Osteoblast (primary cell): ENCODE data around the gene SBNO1. TPM values are rescaled to one million over a fixed set of nuclear protein-coding genes. Genes with fewer than 3 reads are reported as not detected.

ENCODE experiments used
- DNase-seq: peaks from one replicate; pipeline ENCODE4 v3.0.0; 2011; ENCODE audit warnings: low spot score, mixed read lengths; ENCODE audit not compliant: insufficient read length; ENCODE audit errors: missing footprints
- H2AFZ ChIP-seq: 2 replicates; pipeline ENCODE4 v1.6.0; 2011; ENCODE audit warnings: mild to moderate bottlenecking, low read length
- H3K27ac ChIP-seq: 2 replicates; pipeline ENCODE4 v1.5.1; 2011; ENCODE audit warnings: mild to moderate bottlenecking, low read depth, low read length, moderate library complexity
- H3K27me3 ChIP-seq: 2 replicates; pipeline ENCODE4 v1.6.0; 2012; ENCODE audit warnings: mild to moderate bottlenecking, control low read depth, inconsistent platforms, low read length, moderate library complexity; ENCODE audit not compliant: insufficient read depth
- H3K36me3 ChIP-seq: 2 replicates; pipeline ENCODE4 v1.5.1; 2011; ENCODE audit warnings: mild to moderate bottlenecking, low read length, control low read depth, moderate library complexity; ENCODE audit not compliant: insufficient read depth
- H3K4me1 ChIP-seq: 2 replicates; pipeline ENCODE4 v1.5.1; 2011; ENCODE audit warnings: mild to moderate bottlenecking, low read length, control low read depth, moderate library complexity; ENCODE audit not compliant: insufficient read depth
- H3K4me2 ChIP-seq: 2 replicates; pipeline ENCODE4 v1.6.0; 2011; ENCODE audit warnings: mild to moderate bottlenecking, low read length; ENCODE audit not compliant: insufficient read depth
- H3K4me3 ChIP-seq: fragments of 200-600 bp; sonication (generic); 3 replicates; pipeline ENCODE4 v1.5.1; 2012; ENCODE audit warnings: mild to moderate bottlenecking, low read length, inconsistent platforms; ENCODE audit not compliant: insufficient read depth
- H3K79me2 ChIP-seq: 2 replicates; pipeline ENCODE4 v1.6.0; 2012; ENCODE audit warnings: mild to moderate bottlenecking, low read length, control low read depth, inconsistent platforms; ENCODE audit not compliant: insufficient read depth
- H3K9me3 ChIP-seq: 2 replicates; pipeline ENCODE4 v1.5.1; 2011; ENCODE audit warnings: low read depth, low read length, control low read depth
- H4K20me1 ChIP-seq: 2 replicates; pipeline ENCODE4 v1.6.0; 2012; ENCODE audit warnings: mild to moderate bottlenecking, low read length, control low read depth; ENCODE audit not compliant: insufficient read depth
- small RNA-seq: library from RNA; depleted of rRNA; stranded (forward); fragments of <200 nt; gene quantifications from one replicate; pipeline ENCODE3, GENCODE V24; 2012
- total RNA-seq: library from RNA; depleted of rRNA; stranded (reverse); fragments of >200 nt; gene quantifications from 2 replicates; pipeline ENCODE4 v1.2.3, GENCODE V29; 2012
- TF ChIP-seq, protein P1 (sequence below): IDR thresholded peaks from 2 replicates; pipeline ENCODE4 v1.5.1; 2011; ENCODE audit warnings: mild to moderate bottlenecking, low read depth, low read length, moderate library complexity; ENCODE audit errors: extremely low read depth

SBNO1 gene
- total RNA-seq, 1 donor: 30.4 TPM

DNA sequence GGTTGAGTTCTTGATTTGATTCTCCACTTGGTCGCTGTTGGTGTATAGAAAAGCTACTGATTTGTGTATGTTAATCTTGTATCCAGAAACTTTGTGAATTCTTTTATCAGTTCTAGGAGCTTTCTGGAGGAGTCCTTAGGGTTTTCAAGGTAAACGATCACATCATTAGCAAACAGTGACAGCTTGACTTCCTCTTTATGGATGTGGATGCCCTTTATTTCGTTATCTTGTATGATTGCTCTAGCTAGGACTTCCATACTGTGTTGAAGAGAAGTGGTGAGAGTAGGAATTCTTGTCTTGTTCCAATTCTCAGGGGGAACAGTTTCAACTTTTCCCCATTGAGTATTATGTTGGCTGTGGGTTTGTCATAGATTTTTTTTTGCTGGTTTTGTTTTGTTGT, 119.0 kb downstream of the SBNO1 start:
- TF ChIP-seq, protein P1, sequence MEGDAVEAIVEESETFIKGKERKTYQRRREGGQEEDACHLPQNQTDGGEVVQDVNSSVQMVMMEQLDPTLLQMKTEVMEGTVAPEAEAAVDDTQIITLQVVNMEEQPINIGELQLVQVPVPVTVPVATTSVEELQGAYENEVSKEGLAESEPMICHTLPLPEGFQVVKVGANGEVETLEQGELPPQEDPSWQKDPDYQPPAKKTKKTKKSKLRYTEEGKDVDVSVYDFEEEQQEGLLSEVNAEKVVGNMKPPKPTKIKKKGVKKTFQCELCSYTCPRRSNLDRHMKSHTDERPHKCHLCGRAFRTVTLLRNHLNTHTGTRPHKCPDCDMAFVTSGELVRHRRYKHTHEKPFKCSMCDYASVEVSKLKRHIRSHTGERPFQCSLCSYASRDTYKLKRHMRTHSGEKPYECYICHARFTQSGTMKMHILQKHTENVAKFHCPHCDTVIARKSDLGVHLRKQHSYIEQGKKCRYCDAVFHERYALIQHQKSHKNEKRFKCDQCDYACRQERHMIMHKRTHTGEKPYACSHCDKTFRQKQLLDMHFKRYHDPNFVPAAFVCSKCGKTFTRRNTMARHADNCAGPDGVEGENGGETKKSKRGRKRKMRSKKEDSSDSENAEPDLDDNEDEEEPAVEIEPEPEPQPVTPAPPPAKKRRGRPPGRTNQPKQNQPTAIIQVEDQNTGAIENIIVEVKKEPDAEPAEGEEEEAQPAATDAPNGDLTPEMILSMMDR: no peak

DNA sequence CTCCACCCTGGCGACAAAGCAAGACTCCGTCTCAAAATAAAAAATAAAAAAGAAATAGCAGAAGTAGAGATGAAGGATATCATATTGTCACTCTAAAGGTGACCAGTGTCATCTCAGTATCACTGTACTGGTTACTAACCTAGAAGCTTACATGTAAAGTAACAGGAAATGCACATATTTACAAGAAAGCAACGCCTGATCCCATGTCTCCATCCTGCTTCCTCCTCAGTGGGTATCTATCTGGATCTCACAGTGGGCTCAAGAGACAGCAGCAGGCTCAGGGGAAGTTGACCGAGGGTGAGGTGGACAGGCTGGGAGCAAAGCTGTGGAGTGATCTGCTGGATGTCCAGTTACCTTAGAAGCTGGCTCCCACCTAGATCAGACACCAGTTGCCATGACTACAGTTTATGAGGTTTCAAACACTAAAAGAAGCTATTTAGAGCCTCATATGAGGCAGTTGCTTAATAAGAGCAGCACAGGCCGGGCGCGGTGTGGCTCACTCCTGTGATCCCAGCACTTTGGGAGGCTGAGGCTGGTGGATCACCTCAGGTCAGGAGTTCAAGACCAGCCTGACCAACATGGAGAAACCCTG, 120.9 kb downstream of the SBNO1 start:
- Histone ChIP-seq H3K27me3 (no peaks in the 10 kb centered on the region), H3K4me3 (no peak overlapping the region), H4K20me1 (peaks cover 3% of the 10 kb centered on the region), H3K36me3 (peaks cover 5% of the 10 kb centered on the region), H3K79me2 (peaks cover 49% of the 10 kb centered on the region), H3K4me1 (peaks cover 3% of the 10 kb centered on the region), H3K9me3 (no peaks in the 10 kb centered on the region), H3K4me2 (no peak overlapping the region), H3K27ac (no peak overlapping the region), H2AFZ (no peak overlapping the region)
- no peak for DNase-seq
- TF ChIP-seq, protein P1: no peak

More for the DNA sequence above, 119.0 kb downstream of the SBNO1 start:
- Histone ChIP-seq H3K36me3 (peaks cover 5% of the 10 kb centered on the region), H3K4me1 (peaks cover 3% of the 10 kb centered on the region), H3K4me2 (no peak overlapping the region), H3K4me3 (no peak overlapping the region), H3K27me3 (no peaks in the 10 kb centered on the region), H4K20me1 (peaks cover 3% of the 10 kb centered on the region), H3K79me2 (peaks cover 54% of the 10 kb centered on the region), H2AFZ (no peak overlapping the region), H3K27ac (no peak overlapping the region), H3K9me3 (no peaks in the 10 kb centered on the region)
- no peak for DNase-seq

DNA sequence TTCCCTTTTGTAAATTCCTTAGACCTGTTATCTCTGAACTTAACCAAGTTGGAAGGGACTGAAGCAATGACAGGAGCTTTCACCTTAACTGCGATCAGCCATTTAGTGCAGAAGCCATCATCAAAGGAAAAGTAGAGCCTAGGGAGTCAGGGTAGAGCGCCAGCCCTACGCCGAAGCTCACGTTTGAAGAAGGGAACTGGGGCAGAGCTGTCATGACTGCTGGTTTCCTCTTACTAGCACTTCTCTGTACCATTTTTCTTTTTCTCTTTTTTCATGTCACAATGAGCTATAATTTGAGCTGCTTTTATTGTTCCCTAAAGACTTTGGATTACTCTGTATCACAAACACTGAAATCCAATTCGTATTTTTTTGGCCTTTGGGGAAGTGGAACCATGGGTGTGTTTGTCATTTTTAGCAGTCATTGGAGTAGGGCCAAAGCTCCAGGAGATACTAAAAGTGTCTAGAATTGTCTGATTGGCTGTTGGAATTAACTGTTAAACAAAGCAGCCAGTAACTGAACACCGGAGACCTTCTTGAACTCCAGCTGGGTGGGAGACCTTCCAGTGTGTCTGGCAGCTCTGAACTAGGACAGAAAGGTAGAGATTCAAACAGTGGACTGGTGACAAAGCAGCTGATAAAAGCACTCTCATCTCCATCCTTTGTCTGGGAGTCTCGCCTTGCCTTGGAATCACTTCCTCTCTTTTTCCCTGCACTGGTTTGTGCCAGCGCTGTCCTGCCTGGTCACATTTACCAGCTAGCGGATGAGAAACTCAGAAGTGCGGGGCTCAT, 122.3 kb downstream of the SBNO1 start:
- Histone ChIP-seq H3K4me1 (peaks cover 3% of the 10 kb centered on the region), H3K27me3 (no peaks in the 10 kb centered on the region), H3K79me2 (peaks cover 42% of the 10 kb centered on the region), H3K36me3 (peaks cover 5% of the 10 kb centered on the region), H4K20me1 (peaks cover 1% of the 10 kb centered on the region), H3K27ac (peak overlapping the region; percentile 20), H3K4me2 (no peak overlapping the region), H3K9me3 (no peaks in the 10 kb centered on the region), H3K4me3 (no peak overlapping the region), H2AFZ (no peak overlapping the region)
- DNase-seq: peak; percentile 43
- TF ChIP-seq, protein P1: no peak

Small RNA genes lying within 50 kb of the gene (small RNA-seq; reads per million reads assigned to genes)
- not detected for gene RF00019
- gene RNA5SP375: not detected

Other genes starting within 250 kb of the SBNO1 start
- gene PITPNM2, start 213.8 kb downstream of the SBNO1 start, total RNA-seq: 3.3 and 6.5 TPM in 2 replicates
- 42.7 and 43.6 TPM in 2 replicates for gene MPHOSPH9, start 131.7 kb downstream of the SBNO1 start, total RNA-seq
- 10.9 and 16.3 TPM in 2 replicates for gene MTRFR, start 131.4 kb downstream of the SBNO1 start, total RNA-seq
- 209 and 226 TPM in 2 replicates for gene CDK2AP1, start 93.0 kb downstream of the SBNO1 start, total RNA-seq
- gene KMT5A, start 19.3 kb upstream of the SBNO1 start, total RNA-seq: 49.6 and 51.0 TPM in 2 replicates
- 5.1 and 5.3 TPM in 2 replicates for gene RILPL2, start 71.8 kb upstream of the SBNO1 start, total RNA-seq
- 10.3 and 15.6 TPM in 2 replicates for gene SNRNP35, start 93.3 kb upstream of the SBNO1 start, total RNA-seq
- 14.7 and 16.3 TPM in 2 replicates for gene RILPL1, start 168.9 kb upstream of the SBNO1 start, total RNA-seq
- gene TMED2, start 219.7 kb upstream of the SBNO1 start, total RNA-seq: 382 and 418 TPM in 2 replicates
- 19.2 and 20.6 TPM in 2 replicates for gene DDX55, start 237.3 kb upstream of the SBNO1 start, total RNA-seq